ENCODE measurements around the gene FRRS1L. TPM values are rescaled to one million over a fixed set of nuclear protein-coding genes. Genes with fewer than 3 reads are reported as not detected.

FRRS1L gene
- 5.9 and 7.2 TPM in 2 replicates for total RNA-seq (ENCODE audit: low replicate concordance)
- long read RNA-seq, partial matches to known transcripts: 0 of 2 reads
- long read RNA-seq, other reads (novel, unspliced or antisense): 2 of 2 reads

- no peak within 1 kb of the TSS for H3K27ac Mint-ChIP-seq
- no peak for DNase-seq (ENCODE audit: extremely low spot score, unreplicated experiment)
- H3K4me3 Mint-ChIP-seq: peak within 1 kb of the TSS; percentile 90
- TF ChIP-seq CTCF (conservative IDR thresholded peaks at IDR 0.05): no peak
- H3K36me3 Mint-ChIP-seq: no peaks in the 10 kb centered on the region
- H3K9me3 Mint-ChIP-seq: peaks cover 11% of the 10 kb centered on the region
- peaks cover 63% of the 10 kb centered on the region for H3K27me3 Mint-ChIP-seq
- peaks cover 4% of the 10 kb centered on the region for H3K4me1 Mint-ChIP-seq (ENCODE audit: unreplicated experiment)
Observed at GRCh38 chr9:109166771-109167601, at the start of gene FRRS1L. TSS of gene FRRS1L (minus strand) at chr9:109167249. CDS start at chr9:109167138, 111 bp downstream.

GRCh38 chr9:109214414-109214813 lies 47.4 kb upstream of the FRRS1L start:
- Mint-ChIP-seq H3K36me3 (no peaks in the 10 kb centered on the region), H3K4me1 (ENCODE audit: unreplicated experiment) (no peaks in the 10 kb centered on the region), H3K9me3 (no peaks in the 10 kb centered on the region), H3K4me3 (no peak overlapping the region), H3K27ac (no peak overlapping the region), H3K27me3 (peaks cover 9% of the 10 kb centered on the region)
- TF ChIP-seq CTCF (conservative IDR thresholded peaks at IDR 0.05): no peak
- no peak for DNase-seq (ENCODE audit: extremely low spot score, unreplicated experiment)

- no peak for DNase-seq (ENCODE audit: extremely low spot score, unreplicated experiment)
- no peak for TF ChIP-seq CTCF (conservative IDR thresholded peaks at IDR 0.05)
- Mint-ChIP-seq H3K9me3 (no peaks in the 10 kb centered on the region), H3K27ac (no peak overlapping the region), H3K36me3 (no peaks in the 10 kb centered on the region), H3K4me3 (no peak overlapping the region), H3K4me1 (ENCODE audit: unreplicated experiment) (no peaks in the 10 kb centered on the region), H3K27me3 (peaks cover 4% of the 10 kb centered on the region)
Observed at GRCh38 chr9:109213285-109214121, 46.5 kb upstream of the FRRS1L start.

GRCh38 chr9:109212768-109213167 lies 45.7 kb upstream of the FRRS1L start:
- Mint-ChIP-seq H3K4me1 (ENCODE audit: unreplicated experiment) (no peaks in the 10 kb centered on the region), H3K27ac (no peak overlapping the region), H3K36me3 (no peaks in the 10 kb centered on the region)

More at GRCh38 chr9:109212768-109213167, 45.7 kb upstream of the FRRS1L start:
- no peak overlapping the region for H3K4me3 Mint-ChIP-seq
- H3K27me3 Mint-ChIP-seq: peaks cover 2% of the 10 kb centered on the region
- TF ChIP-seq CTCF (conservative IDR thresholded peaks at IDR 0.05): no peak
- H3K9me3 Mint-ChIP-seq: no peaks in the 10 kb centered on the region
- no peak for DNase-seq (ENCODE audit: extremely low spot score, unreplicated experiment)
